Neural progenitor cell (in vitro differentiated cells): ENCODE measurements around the gene KSR1. TPM values are rescaled to one million over a fixed set of nuclear protein-coding genes. Genes with fewer than 3 reads are reported as not detected.

ENCODE experiments used
- DNase-seq: peaks from one replicate; pipeline ENCODE4 v3.0.0-alpha.2; 2016; ENCODE audit warnings: low spot score
- H2AFZ ChIP-seq: fragments of 200-600 bp; sonication (generic); replicated peaks from 2 replicates; pipeline ENCODE4 v1.6.1; 2016; ENCODE audit warnings: antibody characterized with exemption
- H3F3A ChIP-seq: fragments of 200-600 bp; sonication (generic); 2 replicates; pipeline ENCODE4 v1.6.1; 2016; ENCODE audit warnings: antibody characterized with exemption, low read depth
- H3K27ac ChIP-seq: fragments of 200-600 bp; sonication (generic); 2 replicates; pipeline ENCODE4 v1.5.1; 2016; ENCODE audit warnings: mild to moderate bottlenecking
- H3K27me3 ChIP-seq: fragments of 200-600 bp; sonication (generic); 2 replicates; pipeline ENCODE4 v1.6.1; 2016; ENCODE audit warnings: mild to moderate bottlenecking, moderate library complexity
- H3K36me3 ChIP-seq: fragments of 200-600 bp; sonication (generic); 2 replicates; pipeline ENCODE4 v1.5.1; 2016
- H3K4me1 ChIP-seq: fragments of 200-600 bp; sonication (generic); 2 replicates; pipeline ENCODE4 v1.6.1; 2016; ENCODE audit warnings: mixed run types
- H3K4me2 ChIP-seq: fragments of 200-600 bp; sonication (generic); 2 replicates; pipeline ENCODE4 v1.6.1; 2016
- H3K4me3 ChIP-seq: fragments of 200-600 bp; sonication (generic); 2 replicates; pipeline ENCODE4 v1.5.1; 2016
- H3K79me2 ChIP-seq: fragments of 200-600 bp; sonication (generic); 2 replicates; pipeline ENCODE4 v1.6.1; 2016; ENCODE audit warnings: low read depth
- H3K9ac ChIP-seq: fragments of 200-600 bp; sonication (generic); 2 replicates; pipeline ENCODE4 v1.6.1; 2016
- H3K9me3 ChIP-seq: fragments of 200-600 bp; sonication (generic); 2 replicates; pipeline ENCODE4 v1.5.1; 2016; ENCODE audit warnings: low read depth
- H4K20me1 ChIP-seq: fragments of 200-600 bp; sonication (generic); 2 replicates; pipeline ENCODE4 v1.6.1; 2016; ENCODE audit warnings: low read depth
- H3K27ac Mint-ChIP-seq: 3 replicates; pipeline ENCODE4 v1.8.0; 2021; ENCODE audit warnings: mixed read lengths
- H3K27me3 Mint-ChIP-seq: 2 replicates; pipeline ENCODE4 v1.8.0; 2022; ENCODE audit warnings: low read depth, mild to moderate bottlenecking, inconsistent platforms, moderate library complexity, mixed read lengths; ENCODE audit not compliant: insufficient read depth
- H3K36me3 Mint-ChIP-seq: 3 replicates; pipeline ENCODE4 v1.8.0; 2021; ENCODE audit warnings: mixed read lengths
- H3K4me1 Mint-ChIP-seq: 3 replicates; pipeline ENCODE4 v1.8.0; 2021; ENCODE audit warnings: mixed read lengths
- H3K4me3 Mint-ChIP-seq: 3 replicates; pipeline ENCODE4 v1.8.0; 2021; ENCODE audit warnings: mild to moderate bottlenecking, moderate library complexity, mixed read lengths
- H3K9me3 Mint-ChIP-seq: 3 replicates; pipeline ENCODE4 v1.8.0; 2020; ENCODE audit warnings: mixed read lengths
- CTCF ChIP-seq: fragments of 200-600 bp; sonication (generic); IDR thresholded peaks from 2 replicates; pipeline ENCODE4 v1.5.1; 2017; ENCODE audit warnings: antibody characterized with exemption, mild to moderate bottlenecking
- EZH2 ChIP-seq: fragments of 200-600 bp; sonication (generic); IDR thresholded peaks from 2 replicates; pipeline ENCODE4 v1.6.1; 2017; ENCODE audit warnings: antibody characterized with exemption, mild to moderate bottlenecking, moderate library complexity
- EZH2phosphoT487 ChIP-seq: fragments of 200-600 bp; sonication (generic); IDR thresholded peaks from 2 replicates; pipeline ENCODE4 v1.6.1; 2017; ENCODE audit warnings: antibody characterized with exemption
- total RNA-seq: library from RNA; depleted of rRNA; stranded (reverse); fragments of >200 nt; gene quantifications from 2 replicates; pipeline ENCODE4 v1.2.3, GENCODE V29; 2015; ENCODE audit warnings: low replicate concordance

Gene KSR1
- total RNA-seq, 1 donor from 2014 or later, result 16.4 TPM

DNA sequence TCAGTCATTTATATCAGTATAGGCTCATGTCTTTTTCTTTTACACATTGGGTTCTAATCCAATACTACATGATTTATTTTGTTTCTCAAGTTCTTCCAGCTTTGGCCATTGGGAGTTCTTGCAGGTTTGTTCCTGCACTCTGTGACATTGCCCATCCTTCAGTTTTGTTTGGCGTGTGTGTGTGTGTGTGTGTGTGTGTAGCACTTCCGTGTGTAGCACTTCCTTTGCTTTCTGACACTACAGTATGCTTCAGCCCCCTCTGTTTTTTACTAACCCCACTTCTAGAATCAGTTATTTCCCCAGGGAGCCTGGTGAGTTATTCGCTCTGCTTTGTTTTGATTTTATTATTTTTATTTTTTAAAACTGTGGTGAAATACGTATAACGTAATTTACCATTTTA lies 99.1 kb downstream of the KSR1 start:
- Histone ChIP-seq H3K36me3 (no peaks in the 10 kb centered on the region), H3K27me3 (no peaks in the 10 kb centered on the region), H3K9ac (no peak overlapping the region), H3K27ac (no peak overlapping the region), H4K20me1 (no peaks in the 10 kb centered on the region), H3K79me2 (no peaks in the 10 kb centered on the region), H3K4me2 (no peak overlapping the region), H3K9me3 (no peaks in the 10 kb centered on the region), H3F3A (no peaks in the 10 kb centered on the region), H3K4me3 (no peak overlapping the region), H2AFZ (no peak overlapping the region), H3K4me1 (no peaks in the 10 kb centered on the region)
- Mint-ChIP-seq H3K4me1 (peaks cover 15% of the 10 kb centered on the region), H3K27ac (no peak overlapping the region), H3K36me3 (peaks cover 20% of the 10 kb centered on the region), H3K4me3 (no peak overlapping the region), H3K9me3 (no peaks in the 10 kb centered on the region), H3K27me3 (peaks cover 3% of the 10 kb centered on the region)
- TF ChIP-seq EZH2phosphoT487 (no peak), CTCF (no peak)
- no peak for DNase-seq

DNA sequence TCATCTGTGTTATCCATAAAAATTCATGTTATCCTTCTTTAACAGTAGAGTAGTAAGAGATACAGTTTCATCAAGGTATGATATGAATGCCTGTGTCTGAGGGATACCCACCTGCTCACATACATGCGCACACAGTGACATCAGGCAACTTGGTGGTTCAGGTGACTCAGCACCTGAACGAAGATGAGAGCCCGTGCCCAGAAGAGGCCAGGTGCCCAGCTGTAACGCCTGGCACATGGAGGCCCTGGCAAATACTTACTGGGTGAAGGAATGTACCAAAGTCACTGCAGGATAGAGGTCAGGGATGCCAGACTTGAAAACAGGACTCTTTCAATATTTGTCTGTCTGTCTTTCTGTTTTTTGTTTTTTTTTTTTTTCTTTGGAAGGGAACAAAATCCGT lies 102.1 kb downstream of the KSR1 start:
- no peak for DNase-seq

GRCh38 chr17:27558842-27559505 lies 102.7 kb downstream of the KSR1 start:
- Histone ChIP-seq H3F3A (no peaks in the 10 kb centered on the region), H3K36me3 (no peaks in the 10 kb centered on the region), H3K4me2 (no peak overlapping the region), H3K9ac (no peak overlapping the region), H3K79me2 (no peaks in the 10 kb centered on the region), H3K4me1 (no peaks in the 10 kb centered on the region), H3K27ac (no peak overlapping the region), H3K9me3 (no peaks in the 10 kb centered on the region), H2AFZ (no peak overlapping the region), H3K4me3 (no peak overlapping the region), H3K27me3 (no peaks in the 10 kb centered on the region), H4K20me1 (no peaks in the 10 kb centered on the region)
- no peak for DNase-seq
- no peak overlapping the region for H3K4me3 Mint-ChIP-seq
- H3K27me3 Mint-ChIP-seq, result no peaks in the 10 kb centered on the region
- peak overlapping the region; percentile 39 for H3K27ac Mint-ChIP-seq
- TF ChIP-seq EZH2, result no peak
- no peak for TF ChIP-seq CTCF
- no peak for TF ChIP-seq EZH2phosphoT487
- peaks cover 8% of the 10 kb centered on the region for H3K4me1 Mint-ChIP-seq
- no peaks in the 10 kb centered on the region for H3K9me3 Mint-ChIP-seq
- H3K36me3 Mint-ChIP-seq, result peaks cover 18% of the 10 kb centered on the region

More for the DNA sequence above, 102.1 kb downstream of the KSR1 start:
- Histone ChIP-seq H3K9ac (no peak overlapping the region), H3K27ac (no peak overlapping the region), H3K36me3 (no peaks in the 10 kb centered on the region), H2AFZ (no peak overlapping the region), H3F3A (no peaks in the 10 kb centered on the region), H3K4me2 (no peak overlapping the region), H4K20me1 (no peaks in the 10 kb centered on the region), H3K79me2 (no peaks in the 10 kb centered on the region), H3K4me1 (no peaks in the 10 kb centered on the region), H3K4me3 (no peak overlapping the region), H3K9me3 (no peaks in the 10 kb centered on the region), H3K27me3 (no peaks in the 10 kb centered on the region)
- no peaks in the 10 kb centered on the region for H3K27me3 Mint-ChIP-seq
- H3K4me3 Mint-ChIP-seq, result no peak overlapping the region
- peaks cover 8% of the 10 kb centered on the region for H3K4me1 Mint-ChIP-seq
- H3K36me3 Mint-ChIP-seq, result peaks cover 18% of the 10 kb centered on the region
- no peaks in the 10 kb centered on the region for H3K9me3 Mint-ChIP-seq
- H3K27ac Mint-ChIP-seq, result no peak overlapping the region
- TF ChIP-seq CTCF, result no peak
